GM23338 (cell line): ENCODE data around the gene RNF133. TPM values are rescaled to one million over a fixed set of nuclear protein-coding genes. Genes with fewer than 3 reads are reported as not detected.

Experiments
- ATAC-seq: fragments of 200-7000 bp; cut with Tn5 transposase; 3 replicates; pipeline ENCODE4 v1.9.1; 2020
- DNase-seq: peaks from one replicate; pipeline ENCODE4 v3.0.0-alpha.2; 2015; ENCODE audit warnings: low spot score
- H2AFZ ChIP-seq: fragments of 200-600 bp; sonication (generic); 2 replicates; pipeline ENCODE4 v1.8.0; 2016; ENCODE audit warnings: antibody characterized with exemption, mild to moderate bottlenecking, moderate library complexity
- H3F3A ChIP-seq: fragments of 200-600 bp; sonication (generic); replicated peaks from 2 replicates; pipeline ENCODE4 v1.8.0; 2017; ENCODE audit warnings: antibody characterized with exemption, mixed run types, low read depth
- H3K27ac ChIP-seq: fragments of 200-600 bp; sonication (generic); 2 replicates; pipeline ENCODE4 v1.6.1; 2016; ENCODE audit warnings: low read depth
- H3K27me3 ChIP-seq: fragments of 200-600 bp; sonication (generic); 2 replicates; pipeline ENCODE4 v1.8.0; 2016; ENCODE audit warnings: mild to moderate bottlenecking, mixed run types, moderate library complexity; ENCODE audit not compliant: insufficient read depth
- H3K36me3 ChIP-seq: fragments of 200-600 bp; sonication (generic); 2 replicates; pipeline ENCODE4 v1.8.0; 2016; ENCODE audit warnings: mild to moderate bottlenecking; ENCODE audit not compliant: insufficient read depth
- H3K4me1 ChIP-seq: fragments of 200-600 bp; sonication (generic); 2 replicates; pipeline ENCODE4 v1.8.0; 2016; ENCODE audit warnings: mild to moderate bottlenecking, moderate library complexity; ENCODE audit not compliant: insufficient read depth
- H3K4me2 ChIP-seq: fragments of 200-600 bp; sonication (generic); 2 replicates; pipeline ENCODE4 v1.7.1; 2017; ENCODE audit warnings: mixed run types
- H3K4me3 ChIP-seq: fragments of 200-600 bp; sonication (generic); 2 replicates; pipeline ENCODE4 v1.6.1; 2016; ENCODE audit warnings: mixed run types
- H3K79me2 ChIP-seq: fragments of 200-600 bp; sonication (generic); replicated peaks from 2 replicates; pipeline ENCODE4 v1.8.0; 2017; ENCODE audit warnings: mild to moderate bottlenecking; ENCODE audit not compliant: insufficient read depth
- H3K9me2 ChIP-seq: fragments of 200-600 bp; sonication (generic); 2 replicates; pipeline ENCODE4 v1.8.0; 2017; ENCODE audit not compliant: insufficient read depth
- H4K20me1 ChIP-seq: fragments of 200-600 bp; sonication (generic); replicated peaks from 2 replicates; pipeline ENCODE4 v1.8.0; 2017; ENCODE audit warnings: mild to moderate bottlenecking; ENCODE audit not compliant: insufficient read depth
- H3K27ac Mint-ChIP-seq: 2 replicates; pipeline ENCODE4 v1.8.0; 2020; ENCODE audit warnings: inconsistent platforms, mild to moderate bottlenecking, moderate library complexity, mixed read lengths
- H3K27me3 Mint-ChIP-seq: 3 replicates; pipeline ENCODE4 v1.8.0; 2022; ENCODE audit warnings: low read depth, mild to moderate bottlenecking, moderate library complexity, mixed read lengths, inconsistent platforms; ENCODE audit not compliant: insufficient read depth, poor library complexity
- H3K36me3 Mint-ChIP-seq: 3 replicates; pipeline ENCODE4 v1.8.0; 2021; ENCODE audit warnings: low read depth, mild to moderate bottlenecking, inconsistent platforms, moderate library complexity, mixed read lengths
- H3K4me1 Mint-ChIP-seq: 3 replicates; pipeline ENCODE4 v1.8.0; 2020; ENCODE audit warnings: mild to moderate bottlenecking, inconsistent platforms, mixed read lengths
- H3K4me3 Mint-ChIP-seq: 3 replicates; pipeline ENCODE4 v1.8.0; 2021; ENCODE audit warnings: moderate library complexity, mild to moderate bottlenecking, inconsistent platforms, mixed read lengths
- H3K9me3 Mint-ChIP-seq: 3 replicates; pipeline ENCODE4 v1.8.0; 2020; ENCODE audit warnings: moderate library complexity, mild to moderate bottlenecking, inconsistent platforms, mixed read lengths
- CREB1 ChIP-seq: fragments of 250-450 bp; sonication (Bioruptor Pico); IDR thresholded peaks from 2 replicates; pipeline ENCODE4 v1.5.0; 2020; ENCODE audit warnings: low read depth, mild to moderate bottlenecking, moderate library complexity
- EZH2 ChIP-seq: fragments of 200-600 bp; sonication (generic); IDR thresholded peaks from one replicate; pipeline ENCODE4 v1.8.0; 2017; ENCODE audit warnings: antibody characterized with exemption, mild to moderate bottlenecking, low read depth; ENCODE audit not compliant: unreplicated experiment
- EZH2phosphoT487 ChIP-seq: fragments of 200-600 bp; sonication (generic); IDR thresholded peaks from one replicate; pipeline ENCODE4 v1.8.1; 2018; ENCODE audit warnings: antibody characterized with exemption; ENCODE audit not compliant: unreplicated experiment
- ZNF114 ChIP-seq: fragments of 250-450 bp; sonication (Bioruptor Pico); IDR thresholded peaks from 2 replicates; pipeline ENCODE4 v1.5.0; 2020; ENCODE audit warnings: mild to moderate bottlenecking, moderate library complexity
- polyA plus RNA-seq: library from polyadenylated mRNA; unstranded; fragments of >200 nt; fragmentation: Nextera tagmentation; extraction: Ambion mirVana; gene quantifications from 2 replicates; pipeline ENCODE4 v1.2.1, GENCODE V29; 2016
- total RNA-seq: library from RNA; depleted of rRNA; stranded (reverse); fragments of >200 nt; shearing (Covaris generic); gene quantifications from 2 replicates; pipeline ENCODE4 v1.2.3, GENCODE V29; 2014
- TF ChIP-seq, protein P1 (sequence below): IDR thresholded peaks from 2 replicates; pipeline ENCODE4 v1.6.1; 2016; ENCODE audit warnings: antibody characterized with exemption
- TF ChIP-seq, protein P2 (sequence below), 2 experiments: fragments of 200-600 bp in 1 of 2; sonication (generic) in 1 of 2; conservative IDR thresholded peaks; 2 replicates each; pipeline versions ENCODE4 v1.5.1 to v1.6.1; 2016 to 2017; ENCODE audit warnings: antibody characterized with exemption in 2 of 2, low read depth in 2 of 2, mild to moderate bottlenecking in 2 of 2, moderate library complexity in 1 of 2

RNF133 gene
- total and polyA plus RNA-seq, 2 experiments from 2014 or later, result 2.0 TPM; not detected in 1

DNA sequence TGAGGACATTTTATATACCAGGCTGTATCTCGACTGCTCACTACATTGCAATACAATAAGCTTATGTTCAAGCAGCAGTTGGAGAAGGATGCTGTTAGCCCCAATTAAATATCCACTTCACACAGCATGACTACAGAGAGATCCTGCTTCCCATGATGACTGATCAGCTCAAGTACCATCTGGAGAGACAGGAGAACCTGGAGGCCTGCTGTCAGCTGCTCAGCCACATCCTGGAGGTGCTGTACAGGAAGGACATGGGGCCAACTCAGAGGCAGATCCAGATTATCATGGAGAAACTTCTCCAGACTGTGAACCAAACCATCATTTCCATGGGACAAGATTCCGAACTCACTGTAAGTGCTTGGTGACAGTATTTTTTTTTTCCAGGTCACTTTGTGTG lies 22.5 kb downstream of the RNF133 start:
- Mint-ChIP-seq H3K4me3 (no peak overlapping the region), H3K9me3 (peaks cover 19% of the 10 kb centered on the region; the same call in 2 of the 3 replicates), H3K36me3 (peaks cover 35% of the 10 kb centered on the region), H3K4me1 (peaks cover 53% of the 10 kb centered on the region), H3K27ac (no peak overlapping the region), H3K27me3 (peaks cover 3% of the 10 kb centered on the region)
- no peak for ATAC-seq
- Histone ChIP-seq H3K4me2 (peak overlapping the region; percentile 50; the same call in 1 of the 2 replicates), H3K4me1 (peaks cover 34% of the 10 kb centered on the region), H3K27ac (no peak overlapping the region; the same call in 1 of the 2 replicates), H3K4me3 (no peak overlapping the region), H2AFZ (no peak overlapping the region), H4K20me1 (no peaks in the 10 kb centered on the region), H3K9me2 (0 out of 2 replicates have a peak, but pooled peaks cover 3% of the 10 kb centered on the region), H3K79me2 (no peaks in the 10 kb centered on the region), H3K27me3 (no peaks in the 10 kb centered on the region), H3K36me3 (no peaks in the 10 kb centered on the region), H3F3A (no peaks in the 10 kb centered on the region)
- DNase-seq, result no peak
- TF ChIP-seq ZNF114 (no peak), EZH2phosphoT487 (no peak)
- TF ChIP-seq, protein P1, sequence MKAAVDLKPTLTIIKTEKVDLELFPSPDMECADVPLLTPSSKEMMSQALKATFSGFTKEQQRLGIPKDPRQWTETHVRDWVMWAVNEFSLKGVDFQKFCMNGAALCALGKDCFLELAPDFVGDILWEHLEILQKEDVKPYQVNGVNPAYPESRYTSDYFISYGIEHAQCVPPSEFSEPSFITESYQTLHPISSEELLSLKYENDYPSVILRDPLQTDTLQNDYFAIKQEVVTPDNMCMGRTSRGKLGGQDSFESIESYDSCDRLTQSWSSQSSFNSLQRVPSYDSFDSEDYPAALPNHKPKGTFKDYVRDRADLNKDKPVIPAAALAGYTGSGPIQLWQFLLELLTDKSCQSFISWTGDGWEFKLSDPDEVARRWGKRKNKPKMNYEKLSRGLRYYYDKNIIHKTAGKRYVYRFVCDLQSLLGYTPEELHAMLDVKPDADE, result no peak

DNA sequence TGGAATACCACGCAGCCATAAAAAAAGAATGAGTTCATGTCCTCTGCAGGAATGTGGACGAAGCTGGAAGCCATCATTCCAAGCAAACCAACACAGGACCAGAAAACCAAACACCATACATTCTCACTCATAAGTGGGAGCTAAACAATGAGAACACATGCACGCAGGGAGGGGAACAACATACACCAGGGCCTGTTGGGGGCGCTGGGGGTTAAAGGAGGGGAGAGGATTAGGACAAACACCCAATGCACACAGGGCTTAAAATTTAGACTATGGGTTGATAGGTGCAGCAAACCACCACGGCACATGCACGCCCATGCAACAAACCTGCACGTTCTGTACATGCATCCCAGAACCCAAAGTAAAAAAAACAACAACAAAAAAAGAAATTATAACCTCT lies 23.3 kb downstream of the RNF133 start:
- Mint-ChIP-seq H3K9me3 (peaks cover 16% of the 10 kb centered on the region; the same call in 2 of the 3 replicates), H3K4me3 (no peak overlapping the region), H3K36me3 (peaks cover 31% of the 10 kb centered on the region), H3K4me1 (peaks cover 59% of the 10 kb centered on the region), H3K27ac (no peak overlapping the region), H3K27me3 (peaks cover 3% of the 10 kb centered on the region)
- 0 out of 2 replicates have a peak, but pooled peaks cover 3% of the 10 kb centered on the region for H3K9me2 ChIP-seq
- H3K36me3 ChIP-seq, result no peaks in the 10 kb centered on the region
- no peak overlapping the region for H3K27ac ChIP-seq
- ATAC-seq (no peak), DNase-seq (peak; percentile 43)
- no peaks in the 10 kb centered on the region for H4K20me1 ChIP-seq
- H3K79me2 ChIP-seq, result no peaks in the 10 kb centered on the region
- no peak for TF ChIP-seq CREB1
- TF ChIP-seq, protein P2, sequence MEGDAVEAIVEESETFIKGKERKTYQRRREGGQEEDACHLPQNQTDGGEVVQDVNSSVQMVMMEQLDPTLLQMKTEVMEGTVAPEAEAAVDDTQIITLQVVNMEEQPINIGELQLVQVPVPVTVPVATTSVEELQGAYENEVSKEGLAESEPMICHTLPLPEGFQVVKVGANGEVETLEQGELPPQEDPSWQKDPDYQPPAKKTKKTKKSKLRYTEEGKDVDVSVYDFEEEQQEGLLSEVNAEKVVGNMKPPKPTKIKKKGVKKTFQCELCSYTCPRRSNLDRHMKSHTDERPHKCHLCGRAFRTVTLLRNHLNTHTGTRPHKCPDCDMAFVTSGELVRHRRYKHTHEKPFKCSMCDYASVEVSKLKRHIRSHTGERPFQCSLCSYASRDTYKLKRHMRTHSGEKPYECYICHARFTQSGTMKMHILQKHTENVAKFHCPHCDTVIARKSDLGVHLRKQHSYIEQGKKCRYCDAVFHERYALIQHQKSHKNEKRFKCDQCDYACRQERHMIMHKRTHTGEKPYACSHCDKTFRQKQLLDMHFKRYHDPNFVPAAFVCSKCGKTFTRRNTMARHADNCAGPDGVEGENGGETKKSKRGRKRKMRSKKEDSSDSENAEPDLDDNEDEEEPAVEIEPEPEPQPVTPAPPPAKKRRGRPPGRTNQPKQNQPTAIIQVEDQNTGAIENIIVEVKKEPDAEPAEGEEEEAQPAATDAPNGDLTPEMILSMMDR (conservative IDR thresholded peaks at IDR 0.05; ENCODE audit: low read depth in 2 of 2), result peak; percentile 55 to 72
- no peak overlapping the region for H2AFZ ChIP-seq
- no peak overlapping the region for H3K4me2 ChIP-seq
- H3K27me3 ChIP-seq, result no peaks in the 10 kb centered on the region
- no peaks in the 10 kb centered on the region for H3F3A ChIP-seq
- no peak overlapping the region for H3K4me3 ChIP-seq
- H3K4me1 ChIP-seq, result peaks cover 39% of the 10 kb centered on the region

DNA sequence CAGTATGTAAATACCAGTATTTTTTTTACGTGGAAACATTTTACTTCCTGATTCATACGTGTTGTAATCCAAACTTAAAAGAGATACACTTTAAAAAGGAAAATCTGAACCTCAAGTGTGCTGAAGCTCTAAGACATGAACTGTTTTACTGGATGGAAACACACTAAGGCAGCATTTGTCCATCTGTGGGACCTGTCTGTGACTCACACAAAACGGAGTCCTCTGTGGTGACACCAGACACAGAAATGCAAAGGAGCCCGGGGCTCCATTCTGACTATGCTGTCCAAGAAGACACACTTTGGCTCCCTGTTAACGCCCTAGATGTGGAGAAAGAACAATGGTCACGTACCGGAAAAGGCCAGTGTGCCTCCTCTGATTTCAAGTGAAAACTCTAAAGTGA lies 23.9 kb downstream of the RNF133 start:
- no peaks in the 10 kb centered on the region for H3K27me3 ChIP-seq
- H3K27me3 Mint-ChIP-seq, result peaks cover 3% of the 10 kb centered on the region
- H3K36me3 Mint-ChIP-seq, result peaks cover 31% of the 10 kb centered on the region
- H3K4me1 Mint-ChIP-seq, result peaks cover 56% of the 10 kb centered on the region
- ATAC-seq (no peak), DNase-seq (no peak)
- H3K9me2 ChIP-seq, result peaks cover 8% of the 10 kb centered on the region; the same call in 1 of the 2 replicates
- no peak overlapping the region for H3K4me3 Mint-ChIP-seq
- H3K4me2 ChIP-seq, result no peak overlapping the region
- no peak overlapping the region for H3K27ac Mint-ChIP-seq
- H3K9me3 Mint-ChIP-seq, result peaks cover 12% of the 10 kb centered on the region; the same call in 2 of the 3 replicates
- H3K4me3 ChIP-seq, result no peak overlapping the region
- H3K27ac ChIP-seq, result no peak overlapping the region
- H3K4me1 ChIP-seq, result peaks cover 39% of the 10 kb centered on the region
- no peaks in the 10 kb centered on the region for H3K36me3 ChIP-seq
- no peaks in the 10 kb centered on the region for H3K79me2 ChIP-seq
- H3F3A ChIP-seq, result no peaks in the 10 kb centered on the region
- no peak overlapping the region for H2AFZ ChIP-seq
- TF ChIP-seq EZH2 (no peak), EZH2phosphoT487 (no peak), CREB1 (no peak)
- no peaks in the 10 kb centered on the region for H4K20me1 ChIP-seq
